ENCODE measurements around the gene TGFB2.

The TGFB2 gene

GRCh38 chr1:218481116-218481775 lies 136.1 kb downstream of the TGFB2 start:
- DNase-seq (ENCODE audit: low read depth in 3 of 3, low spot score in 1 of 3) = no peak

GRCh38 chr1:218482683-218483082 lies 137.5 kb downstream of the TGFB2 start:
- DNase-seq (ENCODE audit: low read depth in 3 of 3, low spot score in 1 of 3) = no peak

- no peak for DNase-seq (ENCODE audit: low read depth in 3 of 3, low spot score in 1 of 3)
Measured at GRCh38 chr1:218485241-218485928, 140.2 kb downstream of the TGFB2 start.

GRCh38 chr1:218488531-218488930 lies 143.4 kb downstream of the TGFB2 start:
- DNase-seq (ENCODE audit: low read depth in 3 of 3, low spot score in 1 of 3) = no peak

- DNase-seq (ENCODE audit: low read depth in 3 of 3, low spot score in 1 of 3) = no peak
Measured at GRCh38 chr1:218488986-218489385, 143.8 kb downstream of the TGFB2 start.

- DNase-seq (ENCODE audit: low read depth in 3 of 3, low spot score in 1 of 3) = no peak
Measured at GRCh38 chr1:218490406-218490922, 145.3 kb downstream of the TGFB2 start.

GRCh38 chr1:218492874-218493273 lies 147.7 kb downstream of the TGFB2 start:
- no peak for DNase-seq (ENCODE audit: low read depth in 3 of 3, low spot score in 1 of 3)

GRCh38 chr1:218493986-218494385 lies 148.8 kb downstream of the TGFB2 start:
- no peak for DNase-seq (ENCODE audit: low read depth in 3 of 3, low spot score in 1 of 3)

Data from stimulated activated CD4-positive, alpha-beta T cell treated with anti-CD3 and anti-CD28 coated beads, TNF-alpha, amount 100 ng/mL, for 1 hour (primary cell).